Liver (tissue), 2 donors: ENCODE data around the gene RDH12.

Experiments
- YY1 ChIP-seq: IDR thresholded peaks from 2 replicates; pipeline ENCODE4 v1.6.1; 2016; ENCODE audit warnings: antibody characterized with exemption, mild to moderate bottlenecking
- TF ChIP-seq, protein P1 (sequence below): fragments of 150-350 bp; IDR thresholded peaks from 2 replicates; pipeline ENCODE4 v1.5.1; 2017; ENCODE audit warnings: improper control_type of control experiment, low read depth, low read length; ENCODE audit not compliant: missing input control
- donor health status: healthy.

- TF ChIP-seq, protein P1, sequence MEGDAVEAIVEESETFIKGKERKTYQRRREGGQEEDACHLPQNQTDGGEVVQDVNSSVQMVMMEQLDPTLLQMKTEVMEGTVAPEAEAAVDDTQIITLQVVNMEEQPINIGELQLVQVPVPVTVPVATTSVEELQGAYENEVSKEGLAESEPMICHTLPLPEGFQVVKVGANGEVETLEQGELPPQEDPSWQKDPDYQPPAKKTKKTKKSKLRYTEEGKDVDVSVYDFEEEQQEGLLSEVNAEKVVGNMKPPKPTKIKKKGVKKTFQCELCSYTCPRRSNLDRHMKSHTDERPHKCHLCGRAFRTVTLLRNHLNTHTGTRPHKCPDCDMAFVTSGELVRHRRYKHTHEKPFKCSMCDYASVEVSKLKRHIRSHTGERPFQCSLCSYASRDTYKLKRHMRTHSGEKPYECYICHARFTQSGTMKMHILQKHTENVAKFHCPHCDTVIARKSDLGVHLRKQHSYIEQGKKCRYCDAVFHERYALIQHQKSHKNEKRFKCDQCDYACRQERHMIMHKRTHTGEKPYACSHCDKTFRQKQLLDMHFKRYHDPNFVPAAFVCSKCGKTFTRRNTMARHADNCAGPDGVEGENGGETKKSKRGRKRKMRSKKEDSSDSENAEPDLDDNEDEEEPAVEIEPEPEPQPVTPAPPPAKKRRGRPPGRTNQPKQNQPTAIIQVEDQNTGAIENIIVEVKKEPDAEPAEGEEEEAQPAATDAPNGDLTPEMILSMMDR: no peak
- peak; percentile 43 for TF ChIP-seq YY1
Observed at GRCh38 chr14:67674139-67674479, 27.6 kb upstream of the RDH12 start.
